Stimulated activated CD8-positive, alpha-beta memory T cell treated with anti-CD3 and anti-CD28 coated beads, Interleukin-12 subunit alpha, Interleukin-12 subunit beta, amount 100 ng/mL, for 24 hours (primary cell): ENCODE measurements around the gene SFXN1.

ENCODE experiments used
- DNase-seq: peaks from one replicate; pipeline ENCODE4 v3.0.0-alpha.2; 2020; ENCODE audit errors: extremely low read depth

The SFXN1 gene

GRCh38 chr5:175541264-175541663 lies 62.9 kb downstream of the SFXN1 start:
- DNase-seq: no peak

GRCh38 chr5:175542232-175542965 lies 64.0 kb downstream of the SFXN1 start:
- DNase-seq: no peak

GRCh38 chr5:175542966-175543235 lies 64.5 kb downstream of the SFXN1 start:
- no peak for DNase-seq

GRCh38 chr5:175544108-175544511 lies 65.8 kb downstream of the SFXN1 start:
- DNase-seq: no peak

- no peak for DNase-seq
These were observed 66.2 kb downstream of the SFXN1 start for GRCh38 chr5:175544586-175544985.

- DNase-seq: no peak
These were observed 69.5 kb downstream of the SFXN1 start for GRCh38 chr5:175547842-175548241.

GRCh38 chr5:175548626-175549311 lies 70.4 kb downstream of the SFXN1 start:
- DNase-seq: no peak

- no peak for DNase-seq
These were observed 71.9 kb downstream of the SFXN1 start for GRCh38 chr5:175550055-175550805.

GRCh38 chr5:175551266-175551665 lies 72.9 kb downstream of the SFXN1 start:
- DNase-seq: no peak

- no peak for DNase-seq
These were observed 75.9 kb downstream of the SFXN1 start for GRCh38 chr5:175554296-175554695.

GRCh38 chr5:175555168-175555785 lies 76.9 kb downstream of the SFXN1 start:
- no peak for DNase-seq

GRCh38 chr5:175556794-175557193 lies 78.4 kb downstream of the SFXN1 start:
- DNase-seq: no peak

GRCh38 chr5:175557778-175558177 lies 79.4 kb downstream of the SFXN1 start:
- DNase-seq: no peak

- no peak for DNase-seq
These were observed 80.6 kb downstream of the SFXN1 start for GRCh38 chr5:175558801-175559480.

- DNase-seq: no peak
These were observed 81.7 kb downstream of the SFXN1 start for GRCh38 chr5:175560011-175560410.

GRCh38 chr5:175561085-175561484 lies 82.7 kb downstream of the SFXN1 start:
- no peak for DNase-seq

GRCh38 chr5:175564716-175565115 lies 86.4 kb downstream of the SFXN1 start:
- DNase-seq: no peak

GRCh38 chr5:175566697-175567096 lies 88.3 kb downstream of the SFXN1 start:
- DNase-seq: no peak

GRCh38 chr5:175567954-175568353 lies 89.6 kb downstream of the SFXN1 start:
- DNase-seq: no peak

GRCh38 chr5:175569701-175570100 lies 91.3 kb downstream of the SFXN1 start:
- DNase-seq: no peak

GRCh38 chr5:175572886-175573285 lies 94.5 kb downstream of the SFXN1 start:
- no peak for DNase-seq
